ENCODE results near the gene DRD4. TPM values are rescaled to one million over a fixed set of nuclear protein-coding genes. Genes with fewer than 3 reads are reported as not detected.

DRD4 gene
- total RNA-seq, 2 experiments from 2014 or later: 0.70 to 0.82 TPM

- peaks cover 25% of the 10 kb centered on the region for H3K36me3 Mint-ChIP-seq (ENCODE audit: low read depth)
- no peaks in the 10 kb centered on the region for H3K9me3 Mint-ChIP-seq
- Histone ChIP-seq H3K4me1 (ENCODE audit: insufficient read depth, low read length) (no peaks in the 10 kb centered on the region), H3K27ac (ENCODE audit: low read depth in 1 of 2, low read length in 2 of 2) (no peak overlapping the region), H3K9me3 (ENCODE audit: control insufficient read depth in 1 of 2, insufficient read depth in 1 of 2, low read length in 2 of 2) (no peaks in the 10 kb centered on the region), H3K4me3 (ENCODE audit: low read length) (no peak overlapping the region), H3K36me3 (ENCODE audit: insufficient read depth, low read length) (peaks cover 42% of the 10 kb centered on the region), H3K27me3 (ENCODE audit: control insufficient read depth in 1 of 2, insufficient read depth in 2 of 2, low read length in 2 of 2) (no peaks in the 10 kb centered on the region)
- TF ChIP-seq CTCF (IDR thresholded peaks at IDR 0.05): no peak
- no peaks in the 10 kb centered on the region for H3K27me3 Mint-ChIP-seq
- no peak for DNase-seq
- intact Hi-C loops (cut with DNase I, micrococcal nuclease): loop anchor here in 1 of 2 experiments (1.0 kb wide), 1 partner anchor 104 kb away; no protein-coding TSS in a partner anchor
- H3K4me1 Mint-ChIP-seq (ENCODE audit: low read depth): no peaks in the 10 kb centered on the region
- CTCF ChIA-PET: interaction anchor here (1.7 kb wide), 1 partner anchor 106 kb away, joined by 6 read pairs; no protein-coding TSS in a partner anchor
- ATAC-seq (ENCODE audit: poor library complexity): no peak
- POLR2A ChIA-PET: no interaction called here
- no peak overlapping the region for H3K27ac Mint-ChIP-seq
- H3K4me3 Mint-ChIP-seq: no peak overlapping the region
These were observed 23.8 kb downstream of the DRD4 start for GRCh38 chr11:660681-661444.

- peak in 11 of 14 experiments; percentile 17 to 68 (median 32) for DNase-seq
- peak; percentile 76 for TF ChIP-seq CTCF (IDR thresholded peaks at IDR 0.05)
- Mint-ChIP-seq H3K27ac (no peak overlapping the region), H3K4me3 (no peak overlapping the region), H3K36me3 (ENCODE audit: low read depth) (peaks cover 27% of the 10 kb centered on the region), H3K9me3 (no peaks in the 10 kb centered on the region), H3K4me1 (ENCODE audit: low read depth) (no peaks in the 10 kb centered on the region), H3K27me3 (no peaks in the 10 kb centered on the region)
- peaks cover 31% of the 10 kb centered on the region for H3K36me3 ChIP-seq (ENCODE audit: insufficient read depth, low read length)
- no peaks in the 10 kb centered on the region for H3K27me3 ChIP-seq (ENCODE audit: control insufficient read depth in 1 of 2, insufficient read depth in 2 of 2, low read length in 2 of 2)
- POLR2A ChIA-PET: no interaction called here
- no peaks in the 10 kb centered on the region for H3K4me1 ChIP-seq (ENCODE audit: insufficient read depth, low read length)
- no peaks in the 10 kb centered on the region for H3K9me3 ChIP-seq (ENCODE audit: control insufficient read depth in 1 of 2, insufficient read depth in 1 of 2, low read length in 2 of 2)
- intact Hi-C loops (cut with DNase I, micrococcal nuclease): loop anchor here (1.0 to 2.0 kb wide), 4 partner anchors 60 to 103 kb away; no protein-coding TSS in a partner anchor
- H3K4me3 ChIP-seq (ENCODE audit: low read length): no peak overlapping the region
- CTCF ChIA-PET: interaction anchor here (0.9 to 1.7 kb wide), 2 partner anchors 63 to 108 kb away, joined by 3 to 6 read pairs; no protein-coding TSS in a partner anchor
- H3K27ac ChIP-seq (ENCODE audit: low read depth in 1 of 2, low read length in 2 of 2): no peak overlapping the region
- peak; percentile 66 for ATAC-seq (ENCODE audit: poor library complexity)
These were observed 25.7 kb downstream of the DRD4 start for GRCh38 chr11:662689-663274.

- Histone ChIP-seq H3K27me3 (ENCODE audit: control insufficient read depth in 1 of 2, insufficient read depth in 2 of 2, low read length in 2 of 2) (no peaks in the 10 kb centered on the region), H3K27ac (ENCODE audit: low read depth in 1 of 2, low read length in 2 of 2) (no peak overlapping the region), H3K4me3 (ENCODE audit: low read length) (no peak overlapping the region), H3K4me1 (ENCODE audit: insufficient read depth, low read length) (no peaks in the 10 kb centered on the region), H3K9me3 (ENCODE audit: control insufficient read depth in 1 of 2, insufficient read depth in 1 of 2, low read length in 2 of 2) (no peaks in the 10 kb centered on the region), H3K36me3 (ENCODE audit: insufficient read depth, low read length) (peaks cover 11% of the 10 kb centered on the region)
- ATAC-seq (ENCODE audit: poor library complexity): no peak
- H3K4me3 Mint-ChIP-seq: no peak overlapping the region
- ChIA-PET CTCF (no interaction called here), POLR2A (no interaction called here)
- H3K27ac Mint-ChIP-seq: no peak overlapping the region
- no peaks in the 10 kb centered on the region for H3K9me3 Mint-ChIP-seq
- intact Hi-C loops (cut with DNase I, micrococcal nuclease): no loop called here
- H3K36me3 Mint-ChIP-seq (ENCODE audit: low read depth): peaks cover 22% of the 10 kb centered on the region
- no peaks in the 10 kb centered on the region for H3K27me3 Mint-ChIP-seq
- no peak for DNase-seq
- no peak for TF ChIP-seq CTCF (IDR thresholded peaks at IDR 0.05)
- H3K4me1 Mint-ChIP-seq (ENCODE audit: low read depth): no peaks in the 10 kb centered on the region
These were observed 28.1 kb downstream of the DRD4 start for GRCh38 chr11:665062-665703.

Measured in CD4-positive, alpha-beta T cell (primary cell).